ENCODE results near the gene TNP2. TPM values are rescaled to one million over a fixed set of nuclear protein-coding genes. Genes with fewer than 3 reads are reported as not detected.

The TNP2 gene
- polyA plus RNA-seq, 1 of the 3 experiments (the other 2 are of a cell fraction), result not detected

- no peaks in the 10 kb centered on the region for H3K9me2 ChIP-seq
- ChIA-PET CTCF (no interaction called here), POLR2A (no interaction called here)
- H3K4me1 ChIP-seq (ENCODE audit: control insufficient read depth in 1 of 2, insufficient read depth in 2 of 2, low read depth in 1 of 2, low read length in 1 of 2), result peaks cover 0 to 12% of the 10 kb centered on the region in 2 experiments; a peak in 1 of 4 replicates
- H4K20me1 ChIP-seq (ENCODE audit: insufficient read depth), result no peaks in the 10 kb centered on the region
- no peaks in the 10 kb centered on the region for H3K79me2 ChIP-seq (ENCODE audit: insufficient read depth)
- H3K27ac ChIP-seq (ENCODE audit: low read depth in 2 of 2, low read length in 1 of 2), result no peak overlapping the region
- no peak for DNase-seq
- H3K36me3 ChIP-seq (replicated peaks in 1 of 2; ENCODE audit: control insufficient read depth in 1 of 2, insufficient read depth in 2 of 2, low read length in 1 of 2), result no peaks in the 10 kb centered on the region
- 78% methylated on average over 7 of the region's 7 CpGs for WGBS (ENCODE audit: low lambda C conversion rate)
- H3K9ac ChIP-seq, result no peak overlapping the region
- TF ChIP-seq TCF12 (IDR thresholded peaks at IDR 0.05) (no peak), NFIC (IDR thresholded peaks at IDR 0.05; ENCODE audit: borderline replicate concordance) (no peak), TEAD4 (IDR thresholded peaks at IDR 0.05; ENCODE audit: borderline replicate concordance, insufficient read depth) (no peak), REST (IDR thresholded peaks at IDR 0.05; ENCODE audit: low read depth, low read length) (no peak), ZBTB33 (IDR thresholded peaks at IDR 0.05; ENCODE audit: borderline replicate concordance, low read depth) (no peak), YY1 (IDR thresholded peaks at IDR 0.05; ENCODE audit: low read depth) (no peak), CHD2 (IDR thresholded peaks at IDR 0.05; ENCODE audit: low read length, partially characterized antibody) (no peak), RAD21 (IDR thresholded peaks at IDR 0.05; ENCODE audit: low read length) (no peak), SIN3A (IDR thresholded peaks at IDR 0.05; ENCODE audit: borderline replicate concordance, low read depth, low read length) (no peak), POLR2AphosphoS5 (IDR thresholded peaks at IDR 0.05; ENCODE audit: low read depth, low read length) (no peak)
- TF ChIP-seq, protein P1, sequence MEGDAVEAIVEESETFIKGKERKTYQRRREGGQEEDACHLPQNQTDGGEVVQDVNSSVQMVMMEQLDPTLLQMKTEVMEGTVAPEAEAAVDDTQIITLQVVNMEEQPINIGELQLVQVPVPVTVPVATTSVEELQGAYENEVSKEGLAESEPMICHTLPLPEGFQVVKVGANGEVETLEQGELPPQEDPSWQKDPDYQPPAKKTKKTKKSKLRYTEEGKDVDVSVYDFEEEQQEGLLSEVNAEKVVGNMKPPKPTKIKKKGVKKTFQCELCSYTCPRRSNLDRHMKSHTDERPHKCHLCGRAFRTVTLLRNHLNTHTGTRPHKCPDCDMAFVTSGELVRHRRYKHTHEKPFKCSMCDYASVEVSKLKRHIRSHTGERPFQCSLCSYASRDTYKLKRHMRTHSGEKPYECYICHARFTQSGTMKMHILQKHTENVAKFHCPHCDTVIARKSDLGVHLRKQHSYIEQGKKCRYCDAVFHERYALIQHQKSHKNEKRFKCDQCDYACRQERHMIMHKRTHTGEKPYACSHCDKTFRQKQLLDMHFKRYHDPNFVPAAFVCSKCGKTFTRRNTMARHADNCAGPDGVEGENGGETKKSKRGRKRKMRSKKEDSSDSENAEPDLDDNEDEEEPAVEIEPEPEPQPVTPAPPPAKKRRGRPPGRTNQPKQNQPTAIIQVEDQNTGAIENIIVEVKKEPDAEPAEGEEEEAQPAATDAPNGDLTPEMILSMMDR (IDR thresholded peaks at IDR 0.05), result no peak
- H3K9me3 ChIP-seq, result no peaks in the 10 kb centered on the region
- no peaks in the 10 kb centered on the region for H3K27me3 ChIP-seq (ENCODE audit: insufficient read depth)
- H3F3A ChIP-seq (replicated peaks; ENCODE audit: insufficient read depth), result no peaks in the 10 kb centered on the region
- H2AFZ ChIP-seq (ENCODE audit: low read depth), result no peak overlapping the region
- H3K4me3 ChIP-seq (ENCODE audit: low read depth in 2 of 2, low read length in 1 of 2), result no peak overlapping the region
- no peak overlapping the region for H3K4me2 ChIP-seq
Observed at GRCh38 chr16:11306997-11307638, 38.0 kb upstream of the TNP2 start.

Measured in SK-N-SH (cell line).